Effector CD8-positive, alpha-beta T cell (primary cell): ENCODE measurements around the gene CD40.
"Not testable (repeated sequence)": the region's sequence is repeated elsewhere in the genome, so short reads cannot be mapped to it uniquely, and the experiment has no call there.

ENCODE experiments used
- DNase-seq: peaks from one replicate; lab custom pipeline; 2025; lab: John Stamatoyannopoulos, UW

Gene CD40

DNA sequence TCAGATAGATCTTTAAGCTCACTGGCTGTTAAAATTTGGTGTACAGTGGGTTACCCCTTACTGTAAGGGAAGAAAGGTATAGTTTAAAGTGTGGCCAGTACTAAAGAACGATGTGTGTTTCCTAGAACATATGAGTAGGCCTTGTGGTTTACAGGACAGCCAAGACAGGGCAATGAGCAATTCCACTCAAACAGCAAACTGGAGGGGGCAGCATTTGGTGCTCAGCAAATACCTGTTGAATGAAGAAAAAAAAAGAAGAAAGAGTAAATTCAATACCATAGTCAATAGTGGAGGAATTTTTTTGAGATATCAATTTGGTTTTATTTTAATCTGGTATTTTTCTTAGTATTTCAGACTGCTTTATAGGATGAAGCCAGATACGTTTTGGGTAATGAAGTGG, 24.6 kb upstream of the CD40 start:
- DNase-seq = no peak

DNA sequence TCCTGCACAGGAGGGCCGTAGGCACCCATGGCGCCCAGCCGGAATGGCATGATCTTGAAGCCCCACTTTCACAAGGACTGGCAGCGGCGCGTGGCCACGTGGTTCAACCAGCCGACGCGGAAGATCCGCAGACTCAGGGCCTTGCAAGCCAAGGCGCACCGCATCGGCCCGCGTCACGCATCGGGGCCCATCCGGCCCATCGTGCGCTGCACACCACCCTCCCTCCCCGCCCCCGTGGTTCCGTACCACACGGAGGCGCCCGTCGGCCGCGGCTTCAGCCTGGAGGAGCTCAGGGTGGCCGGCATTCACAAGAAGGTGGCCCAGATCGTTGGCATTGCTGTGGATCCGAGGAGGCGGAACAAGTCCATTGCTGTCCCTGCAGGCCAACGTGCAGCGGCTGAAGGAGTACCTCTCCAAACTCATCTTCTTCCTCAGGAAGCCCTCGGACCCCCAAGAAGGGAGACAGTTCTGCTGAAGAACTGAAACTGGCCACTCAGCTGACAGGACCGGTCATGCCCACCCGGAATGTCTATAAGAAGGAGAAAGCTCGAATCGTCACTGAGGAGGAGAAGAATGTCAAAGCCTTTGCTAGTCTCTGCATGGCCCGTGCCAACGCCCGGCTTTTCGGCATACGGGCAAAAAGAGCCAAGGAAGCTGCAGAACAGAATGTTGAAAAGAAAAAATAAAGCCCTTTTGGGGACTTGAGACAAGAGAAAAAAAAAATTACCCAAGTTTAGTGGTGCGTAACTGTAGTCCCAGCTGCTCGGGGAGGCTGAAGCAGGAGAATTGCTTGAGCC, 18.4 kb upstream of the CD40 start:
- DNase-seq = no peak

DNA sequence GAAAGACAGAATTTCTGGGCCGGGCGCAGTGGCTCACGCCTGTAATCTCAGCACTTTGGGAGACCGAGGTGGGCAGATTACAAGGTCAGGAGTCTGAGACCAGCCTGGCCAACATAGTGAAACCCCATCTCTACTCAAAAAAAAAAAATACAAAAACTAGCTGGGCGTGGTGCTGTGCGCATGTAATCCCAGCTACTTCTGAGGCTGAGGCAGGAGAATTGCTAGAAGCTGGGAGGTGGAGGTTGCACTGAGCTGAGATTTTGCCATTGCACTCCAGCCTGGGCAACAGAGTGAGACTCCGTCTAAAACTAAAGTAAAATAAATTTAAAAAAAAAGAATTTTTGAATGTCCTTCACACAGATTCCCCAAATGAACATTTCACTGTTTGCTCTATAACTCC, 17.7 kb upstream of the CD40 start:
- DNase-seq = not testable (repeated sequence)

DNA sequence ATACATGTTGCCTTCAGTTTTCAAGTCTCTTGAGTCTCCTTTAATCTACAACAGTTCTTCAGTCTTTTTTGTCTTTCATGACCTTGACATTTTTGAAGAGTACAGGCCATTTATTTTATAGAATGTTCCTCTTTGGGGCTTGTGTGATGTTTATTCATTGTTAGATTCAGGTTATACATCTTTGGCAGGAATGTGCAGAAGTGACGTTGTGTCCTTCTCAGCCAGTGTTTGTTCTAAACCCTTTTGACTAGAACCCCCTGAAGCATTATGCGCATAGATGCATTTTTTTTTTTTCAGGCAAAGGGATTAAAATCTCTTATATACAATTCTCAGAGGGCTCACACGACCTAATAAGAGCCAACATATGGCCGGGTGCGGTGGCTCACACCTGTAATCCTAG, 17.1 kb upstream of the CD40 start:
- no peak for DNase-seq

DNA sequence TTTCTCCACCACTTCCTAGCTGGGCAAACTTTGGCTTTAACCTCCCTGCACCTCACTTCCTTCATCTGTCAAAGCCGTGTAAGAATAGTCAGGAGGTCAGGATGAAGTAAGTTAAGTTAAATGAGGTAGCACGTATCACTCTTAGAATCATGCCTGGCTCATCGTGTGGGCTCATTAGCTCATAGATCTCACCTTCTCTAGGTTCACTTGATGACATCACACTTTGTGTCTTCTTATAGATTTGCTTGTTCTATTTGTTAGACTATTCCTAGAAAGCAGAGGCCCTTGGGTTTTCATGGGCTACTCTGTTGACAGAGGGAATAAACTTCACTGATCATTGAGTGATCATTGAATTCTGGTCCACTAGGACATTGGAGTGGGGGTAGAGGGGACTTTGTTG, 16.2 kb upstream of the CD40 start:
- DNase-seq = no peak

DNA sequence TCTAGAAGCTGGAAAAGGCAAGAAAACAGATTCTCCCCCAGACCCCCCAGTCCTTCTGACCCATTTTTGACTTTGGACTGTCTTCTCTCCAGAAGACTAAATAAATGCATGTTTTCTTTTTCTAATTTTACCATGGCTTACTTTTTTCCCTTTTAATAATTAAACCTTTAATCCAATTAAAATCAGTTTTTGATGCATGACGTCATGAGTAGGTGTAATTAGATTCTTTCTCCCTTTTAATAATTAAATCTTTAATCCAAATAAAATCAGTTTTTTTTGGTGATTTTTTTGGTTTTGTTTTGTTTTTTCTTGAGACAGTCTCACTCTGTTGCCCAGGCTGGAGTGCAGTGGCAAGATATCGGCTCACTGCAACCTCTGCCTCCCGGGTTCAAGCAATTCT, 15.2 kb upstream of the CD40 start:
- DNase-seq = no peak

DNA sequence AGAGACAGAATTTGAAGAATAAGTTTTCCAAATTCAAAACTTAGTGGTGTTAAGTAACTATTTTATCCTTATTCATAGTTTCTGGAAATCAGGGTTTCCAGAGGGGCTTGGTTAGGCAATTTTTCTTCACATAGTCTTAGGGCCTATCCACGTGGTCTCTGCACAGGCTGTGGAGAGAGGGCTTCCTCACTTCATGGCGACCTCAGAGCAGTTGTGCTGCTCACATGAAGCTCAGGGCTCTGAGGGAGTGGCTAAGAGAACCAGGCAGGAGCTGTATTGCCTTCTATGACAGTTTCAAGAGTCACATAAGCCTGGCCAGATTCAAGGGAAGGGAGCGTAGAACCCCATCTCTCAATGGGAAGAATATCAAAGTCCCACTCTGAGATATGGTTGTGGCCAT, 13.9 kb upstream of the CD40 start:
- no peak for DNase-seq

DNA sequence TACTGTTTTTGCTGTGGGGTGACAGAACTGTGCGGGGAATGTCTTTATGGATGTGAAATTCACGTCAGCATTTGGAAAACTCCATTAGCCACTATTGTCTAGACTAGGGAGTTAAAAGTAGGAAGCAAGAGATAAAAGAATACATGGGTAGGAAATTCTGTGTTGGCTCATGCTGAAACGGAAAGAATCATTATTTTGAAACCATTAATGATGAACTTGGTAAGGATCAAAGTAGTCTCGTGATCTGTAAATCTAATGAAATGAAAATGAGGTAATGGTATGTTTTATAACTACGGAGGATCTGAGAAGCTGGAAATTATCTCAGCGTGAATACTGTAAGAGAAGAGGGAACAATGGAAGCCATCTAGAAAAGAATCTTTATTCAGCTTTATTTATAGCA, 11.1 kb upstream of the CD40 start:
- DNase-seq = no peak

DNA sequence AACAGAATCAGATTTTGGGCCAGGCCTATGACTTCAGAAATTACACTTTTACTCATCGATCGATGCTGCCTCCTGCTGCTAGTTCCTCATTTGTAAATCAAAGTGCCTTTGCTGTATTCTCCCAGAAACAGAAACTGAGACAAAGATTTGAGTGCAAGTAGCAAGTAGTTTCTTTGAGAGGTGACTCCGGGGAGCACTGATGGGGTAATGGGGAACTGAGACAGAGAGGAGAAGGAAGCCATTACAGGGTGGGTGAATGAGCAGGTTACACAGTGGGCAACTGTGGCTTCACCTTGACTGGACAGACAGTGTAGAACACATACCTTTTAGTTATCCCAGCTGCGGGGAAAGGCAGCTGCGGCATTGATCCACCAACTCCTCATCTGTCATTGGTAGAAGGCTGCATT, 9.7 kb upstream of the CD40 start:
- no peak for DNase-seq

DNA sequence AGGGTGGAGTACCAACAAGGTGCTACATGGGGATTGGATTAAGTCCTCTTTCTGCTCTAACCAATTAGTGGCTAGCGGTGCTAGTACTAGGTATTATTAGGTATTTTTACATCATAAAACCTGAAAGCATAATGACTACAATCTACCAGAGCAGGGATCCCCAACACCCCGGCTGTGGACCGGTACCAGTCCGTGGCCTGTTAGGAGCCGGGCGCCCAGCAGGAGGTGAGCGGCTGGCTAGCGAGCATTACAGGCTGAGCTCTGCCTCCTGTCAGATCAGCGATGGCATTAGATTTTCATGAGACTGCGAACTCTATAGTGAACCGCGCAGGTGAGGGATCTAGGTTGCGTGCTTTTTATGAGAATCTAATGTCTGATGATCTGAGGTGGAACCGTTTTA, 9.1 kb upstream of the CD40 start:
- no peak for DNase-seq

DNA sequence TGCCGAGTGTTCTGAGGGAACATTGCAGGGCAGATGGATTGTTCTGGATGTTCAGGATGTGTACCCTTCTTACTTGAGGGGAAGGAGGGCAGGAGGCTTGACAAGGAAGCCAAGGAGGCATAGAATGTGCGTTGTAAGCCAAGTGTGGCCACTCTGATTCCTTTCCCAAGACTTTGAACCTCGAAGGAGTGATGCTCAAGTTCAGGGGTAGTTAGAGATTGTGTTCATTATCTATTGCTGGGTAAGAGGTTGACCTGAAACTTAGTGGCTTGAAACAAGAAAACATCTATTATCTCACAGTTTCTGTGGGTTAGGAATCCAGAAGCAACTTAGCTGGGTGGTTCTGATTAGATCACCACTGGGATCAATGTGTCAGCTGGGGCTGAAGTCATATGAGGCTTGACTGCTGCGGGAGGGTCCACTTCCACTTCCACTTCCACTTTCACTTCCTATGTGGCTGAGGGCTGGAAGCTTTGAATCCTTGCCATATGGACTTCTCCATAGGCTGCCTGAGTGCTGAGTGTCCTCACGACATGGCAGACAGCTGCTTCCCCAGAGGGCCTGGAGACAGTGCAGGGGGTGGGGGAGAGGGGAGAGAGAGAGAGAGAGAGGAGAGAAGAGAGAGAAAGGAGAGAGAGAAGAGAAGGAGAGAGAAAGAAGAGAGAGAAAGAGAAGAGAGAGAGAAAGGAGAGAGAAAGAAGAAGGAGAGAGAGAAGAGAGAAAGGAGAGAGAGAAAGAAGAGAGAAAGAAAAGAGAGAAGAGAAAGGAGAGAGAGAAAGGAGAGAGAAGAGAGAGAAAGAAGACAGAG, 6.9 kb upstream of the CD40 start:
- DNase-seq = no peak

DNA sequence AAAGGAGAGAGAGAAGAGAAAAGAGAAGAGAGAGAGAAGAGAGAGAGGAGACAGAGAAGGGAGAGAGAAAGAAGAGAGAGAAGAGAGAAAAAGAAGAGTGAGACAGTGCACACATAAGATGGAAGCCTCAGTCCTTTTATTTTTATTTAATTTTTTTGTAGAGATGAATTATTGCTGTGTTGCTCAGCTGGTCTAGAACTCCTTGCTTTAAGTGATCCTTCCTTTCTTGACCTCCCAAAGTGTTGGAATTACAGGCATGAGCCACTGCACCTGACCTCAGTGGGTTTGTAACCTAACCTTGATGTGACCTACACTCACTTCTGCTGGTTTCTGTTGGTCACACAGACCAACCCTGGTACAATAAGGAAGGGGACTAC, 6.3 kb upstream of the CD40 start:
- no peak for DNase-seq

DNA sequence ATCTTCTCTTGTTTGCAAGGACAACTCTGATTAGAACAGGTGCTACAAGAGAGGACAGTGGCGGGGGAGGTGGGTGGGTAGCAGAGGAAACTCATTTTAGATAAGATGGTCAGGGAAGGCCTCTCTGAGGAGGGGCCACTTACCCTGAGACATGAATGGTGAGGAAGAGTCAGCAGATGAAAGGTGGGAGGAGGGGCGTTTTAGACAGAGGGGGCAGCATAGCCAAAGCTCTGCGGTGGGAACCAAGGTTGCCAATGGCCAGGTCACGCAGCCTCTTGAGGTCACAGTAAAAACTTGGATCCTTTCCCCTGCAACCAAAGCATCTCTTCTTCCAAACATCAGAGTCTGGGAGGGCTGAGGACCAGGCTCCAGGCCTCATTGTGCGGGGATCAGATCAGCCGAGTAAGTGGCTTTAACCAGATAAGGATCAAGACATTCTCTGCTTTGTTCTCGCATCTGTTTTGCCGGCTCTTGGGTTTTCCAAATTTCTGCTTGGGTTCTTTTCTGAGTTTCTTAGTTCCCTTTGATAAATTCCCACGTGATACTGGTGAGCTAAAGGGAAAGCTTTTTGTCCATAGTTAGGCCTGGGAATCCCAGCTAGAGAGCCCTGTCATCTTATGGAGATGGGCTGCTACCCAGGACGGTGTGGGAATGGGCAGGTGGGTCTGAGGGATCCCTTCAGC, 5.5 kb upstream of the CD40 start:
- no peak for DNase-seq

DNA sequence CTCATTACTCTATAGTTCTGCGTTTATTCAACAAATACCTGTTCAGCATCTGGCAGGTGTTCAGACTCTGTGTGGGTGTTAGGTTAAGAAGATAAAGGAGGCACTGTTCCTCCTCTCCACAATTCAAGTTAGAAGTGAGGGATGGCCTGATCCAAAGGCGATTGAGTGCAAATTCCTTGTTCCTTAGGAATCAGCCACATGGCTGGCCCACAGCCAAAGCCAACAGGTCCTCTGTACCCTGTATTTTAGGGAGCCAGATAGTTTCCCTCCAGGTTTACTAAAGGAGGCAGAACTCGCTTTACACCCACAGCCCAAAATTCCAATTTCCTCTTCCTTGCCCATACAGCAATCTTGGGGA, 5.0 kb upstream of the CD40 start:
- DNase-seq = no peak

DNA sequence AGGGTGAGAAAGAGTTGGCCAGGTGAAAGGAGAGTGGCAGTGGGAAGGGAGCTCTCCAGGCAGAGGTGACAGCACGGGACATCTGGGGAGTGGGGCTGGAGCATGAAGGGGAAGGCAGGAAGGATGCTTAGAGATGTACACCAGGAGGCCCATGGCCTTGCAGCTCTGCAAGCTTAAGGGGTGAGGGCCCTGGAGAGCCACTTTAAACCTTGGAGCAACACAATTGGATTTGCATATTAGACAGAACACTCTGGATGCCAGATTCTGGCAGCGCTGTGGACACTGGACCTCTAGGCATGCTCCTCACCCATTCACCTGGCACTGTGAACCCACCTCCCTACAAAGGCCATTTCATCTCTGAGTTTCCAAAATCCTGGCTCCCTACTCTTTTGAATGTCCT, 3.7 kb upstream of the CD40 start:
- no peak for DNase-seq

DNA sequence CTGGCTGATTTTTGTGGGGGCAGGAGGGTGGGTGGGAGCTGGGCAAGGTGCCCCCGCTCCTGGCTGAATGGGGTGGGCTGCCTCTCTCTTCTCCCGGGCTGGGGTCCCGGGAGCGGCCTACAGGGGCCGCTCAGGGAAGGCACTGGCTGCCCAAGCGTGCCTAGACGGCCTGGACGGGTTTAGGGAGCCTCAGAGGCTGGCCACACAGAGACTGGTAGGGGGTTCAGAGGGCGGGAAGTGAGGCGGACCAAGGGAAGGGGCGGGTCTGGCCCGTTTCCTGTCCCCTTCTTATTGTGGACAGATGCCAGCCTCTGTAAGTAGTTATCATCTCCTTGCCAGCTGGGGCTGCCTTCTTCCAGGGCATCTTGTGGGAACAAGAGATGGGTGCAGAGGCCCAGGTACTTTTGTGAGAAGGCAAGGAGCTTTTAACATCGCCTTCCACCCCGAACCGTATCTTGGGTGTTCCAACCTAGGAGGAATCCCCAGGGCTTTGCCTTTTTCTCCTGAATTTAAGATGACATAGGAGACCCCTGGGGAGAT, 437 bp downstream of the CD40 start:
- DNase-seq = no peak

DNA sequence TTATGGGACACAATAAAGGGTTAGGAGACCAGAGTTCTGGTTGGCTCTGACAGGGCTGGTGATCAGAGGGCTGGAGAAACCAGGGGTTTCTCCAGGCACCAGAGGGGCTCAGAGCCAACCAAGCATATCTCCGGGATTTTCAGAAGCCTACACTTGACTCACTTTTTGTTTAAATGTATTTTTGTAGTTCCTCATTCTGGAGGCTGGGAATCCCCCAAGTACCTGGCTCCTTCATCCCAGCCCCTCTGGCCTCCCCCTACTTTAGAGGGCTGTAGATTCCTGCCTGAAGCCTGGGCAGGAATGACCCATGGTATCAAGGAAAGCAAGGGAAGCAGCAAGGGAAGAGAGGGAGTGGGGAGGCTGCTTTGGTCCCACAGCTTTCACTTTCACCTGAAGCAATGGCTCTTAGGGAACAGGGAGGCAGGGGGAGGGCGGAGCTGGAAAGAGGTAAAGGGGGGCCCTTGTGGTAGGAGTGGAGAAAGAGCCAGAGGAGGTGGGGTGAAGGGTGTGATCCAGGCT, 973 bp downstream of the CD40 start:
- no peak for DNase-seq

DNA sequence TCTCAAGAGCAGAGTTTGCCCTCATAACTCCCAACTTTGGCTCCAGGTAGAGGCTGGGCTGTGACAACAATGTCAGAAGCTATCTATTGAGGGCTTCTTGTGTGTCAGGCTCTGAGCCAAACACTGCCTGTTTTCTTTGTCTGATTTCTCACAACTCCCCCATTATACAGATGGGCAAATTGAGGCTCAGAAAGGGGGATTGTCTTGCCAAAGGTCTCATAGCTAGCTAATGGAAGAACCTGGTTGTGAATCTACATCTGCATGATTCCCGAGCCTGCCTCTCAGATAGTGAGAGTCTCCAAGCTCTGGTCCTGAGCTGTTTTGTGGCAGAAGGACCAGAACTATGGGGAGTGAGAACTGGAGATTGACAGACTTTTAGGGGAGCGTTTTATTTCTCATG, 1.4 kb downstream of the CD40 start:
- no peak for DNase-seq

DNA sequence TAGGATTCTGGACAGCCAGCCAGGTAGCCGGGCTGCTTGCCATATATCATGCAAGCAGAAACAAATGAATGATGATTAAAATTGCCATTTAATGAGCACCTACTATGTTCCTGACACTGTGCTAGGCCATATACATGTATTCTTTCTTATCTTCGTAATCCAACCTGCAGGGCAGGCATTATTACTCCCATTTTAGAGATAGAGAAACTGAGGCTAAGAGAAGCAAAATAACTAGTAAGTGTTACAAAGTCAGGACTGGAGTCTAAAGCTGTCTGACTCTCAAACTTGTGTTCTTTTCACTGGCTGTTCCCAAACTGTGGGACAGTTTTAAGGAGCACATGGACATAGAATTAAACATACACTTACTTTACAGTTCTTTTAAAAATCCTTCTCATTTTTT, 2.0 kb downstream of the CD40 start:
- DNase-seq = no peak

DNA sequence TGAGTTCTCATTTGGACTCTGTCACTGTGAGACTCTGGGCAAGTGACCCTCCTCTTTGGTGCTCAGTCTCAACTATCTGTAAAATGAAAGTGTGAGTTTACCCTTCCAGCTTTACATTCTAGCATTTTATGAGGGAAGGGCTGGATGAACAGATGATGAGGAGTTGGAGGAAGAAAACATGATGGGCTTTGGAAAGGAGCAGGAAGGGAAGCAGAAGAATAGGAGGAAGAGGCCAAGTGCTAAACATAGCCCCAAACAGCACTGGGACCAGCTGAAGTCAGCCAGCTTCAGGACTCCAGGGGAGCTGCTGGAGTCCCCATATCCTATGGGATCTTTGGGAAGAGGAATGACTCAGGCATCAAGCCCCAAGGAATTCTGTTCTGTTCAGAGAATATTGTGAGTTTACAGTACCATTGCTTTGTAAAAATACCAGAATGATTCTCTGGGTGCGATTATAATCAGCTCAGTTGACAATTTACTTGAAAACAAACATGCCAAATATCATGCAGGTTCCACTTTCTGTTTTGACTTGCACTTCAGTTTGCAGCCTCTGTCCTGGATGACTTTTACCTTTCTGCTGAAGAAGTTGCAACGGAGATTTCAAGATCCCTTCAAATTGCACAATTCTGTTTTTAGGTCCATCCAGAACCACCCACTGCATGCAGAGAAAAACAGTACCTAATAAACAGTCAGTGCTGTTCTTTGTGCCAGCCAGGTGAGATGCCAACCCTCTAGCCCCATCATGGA, 3.2 kb downstream of the CD40 start:
- DNase-seq = no peak

DNA sequence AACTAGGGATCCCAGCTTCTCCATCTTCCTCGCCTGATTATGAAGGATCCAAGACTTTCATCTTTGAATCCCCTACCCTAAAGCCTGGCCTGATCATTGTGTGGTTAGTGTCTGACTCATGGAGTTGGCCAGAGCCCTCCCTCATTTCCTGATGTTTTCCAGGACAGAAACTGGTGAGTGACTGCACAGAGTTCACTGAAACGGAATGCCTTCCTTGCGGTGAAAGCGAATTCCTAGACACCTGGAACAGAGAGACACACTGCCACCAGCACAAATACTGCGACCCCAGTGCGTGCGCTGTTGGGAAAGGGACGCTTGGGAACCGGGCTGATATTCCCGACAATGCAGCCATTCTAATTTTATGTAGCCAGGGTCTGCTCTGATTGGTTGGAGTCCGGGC, 4.0 kb downstream of the CD40 start:
- DNase-seq = no peak
